NOMO-1 treated with dmso at 0.1 percent for 144 hours (cell line): ENCODE measurements around the gene DCLK1.

Experiments
- DNase-seq: peaks from one replicate; lab custom pipeline; 2025; ENCODE audit not compliant: unreplicated experiment; lab: John Stamatoyannopoulos, UW

DCLK1 gene

DNA sequence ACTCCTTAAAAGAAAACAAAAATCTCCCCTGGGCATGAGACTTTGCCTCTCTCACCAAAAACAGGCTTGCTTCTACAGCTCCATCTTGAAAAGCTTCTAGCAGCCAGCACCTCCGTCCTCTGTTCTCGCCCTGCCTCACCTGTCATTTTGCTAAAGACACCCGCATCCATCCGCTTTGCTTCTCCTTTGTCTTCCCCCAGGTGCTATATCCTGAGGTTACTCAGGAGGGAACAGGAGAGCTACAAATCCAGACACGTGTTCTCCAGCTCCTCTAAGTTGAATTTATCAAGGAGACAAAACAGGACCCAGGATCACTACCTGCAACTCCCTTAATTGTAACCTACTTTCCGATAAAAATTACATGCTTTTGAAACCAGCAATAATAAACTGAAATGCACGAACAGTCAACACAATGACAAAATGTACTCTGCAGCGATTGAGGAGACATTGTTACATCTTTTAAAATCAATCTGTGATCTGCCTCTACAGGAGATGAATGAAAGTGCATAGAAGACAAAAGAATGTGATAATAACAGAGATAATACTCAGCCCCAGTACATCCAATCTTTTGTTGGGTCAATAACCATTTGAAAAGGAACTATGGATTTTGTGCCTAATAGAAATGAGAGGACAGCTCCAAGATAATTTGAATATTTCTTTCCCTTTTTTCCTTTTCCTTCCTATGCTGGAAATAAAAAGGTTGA is 221.2 kb downstream of the DCLK1 start:
- DNase-seq = no peak

DNA sequence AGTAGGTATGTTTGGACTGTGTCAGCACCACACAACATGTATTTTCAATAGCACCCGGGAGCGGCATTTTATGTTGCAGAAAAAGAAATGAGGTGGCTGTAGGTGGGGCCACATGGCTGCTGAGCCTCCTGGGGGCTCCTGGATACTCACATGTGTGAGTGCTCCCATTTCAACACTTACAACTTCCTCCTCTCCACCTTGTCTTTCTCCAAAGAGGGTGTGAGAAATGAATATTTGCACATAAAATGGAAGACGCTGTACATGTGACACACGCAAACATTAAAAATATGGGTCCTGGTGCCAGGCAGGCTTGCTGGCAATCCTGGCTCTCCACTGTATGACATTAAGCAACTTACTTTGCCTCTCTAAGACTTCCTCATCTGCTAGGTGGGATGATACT is 222.1 kb downstream of the DCLK1 start:
- no peak for DNase-seq

DNA sequence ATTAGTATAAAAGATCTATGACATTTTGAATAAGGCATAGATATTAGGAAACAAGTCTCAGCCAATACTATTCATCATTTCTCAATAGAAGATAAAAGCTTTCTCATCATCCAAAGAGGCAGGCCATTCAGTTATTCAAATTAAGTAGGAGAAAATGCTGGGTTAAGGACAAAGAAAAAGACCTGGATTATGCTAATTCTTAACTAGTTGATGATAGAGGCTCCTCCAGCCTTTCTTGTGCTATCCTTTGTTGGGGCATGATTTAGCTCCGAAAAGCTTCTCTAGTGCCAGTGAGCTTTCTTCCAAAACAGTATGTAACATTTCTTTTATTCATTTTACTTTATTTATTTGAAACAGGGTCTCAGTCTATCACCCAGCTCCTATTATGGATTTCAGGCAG is 223.0 kb downstream of the DCLK1 start:
- DNase-seq = no peak

DNA sequence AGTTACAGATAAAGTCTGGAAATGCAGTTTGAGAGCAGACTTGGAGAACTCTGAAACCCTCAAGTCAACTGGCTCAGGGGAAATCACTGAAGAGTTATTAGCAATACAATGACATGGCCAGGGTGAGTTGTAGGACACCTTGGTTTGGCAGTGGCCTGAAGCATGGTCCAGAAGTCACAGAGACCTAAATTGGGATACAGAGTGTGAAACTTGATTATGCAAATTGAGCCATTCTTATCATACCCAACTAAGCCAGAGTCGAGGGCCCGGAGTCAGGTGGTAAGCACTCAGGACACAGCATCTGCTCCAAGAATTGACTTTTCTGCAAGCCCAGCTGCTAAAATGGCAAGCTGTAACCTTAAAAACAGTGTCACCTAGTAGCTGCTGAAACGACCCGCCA is 224.5 kb downstream of the DCLK1 start:
- DNase-seq = no peak

DNA sequence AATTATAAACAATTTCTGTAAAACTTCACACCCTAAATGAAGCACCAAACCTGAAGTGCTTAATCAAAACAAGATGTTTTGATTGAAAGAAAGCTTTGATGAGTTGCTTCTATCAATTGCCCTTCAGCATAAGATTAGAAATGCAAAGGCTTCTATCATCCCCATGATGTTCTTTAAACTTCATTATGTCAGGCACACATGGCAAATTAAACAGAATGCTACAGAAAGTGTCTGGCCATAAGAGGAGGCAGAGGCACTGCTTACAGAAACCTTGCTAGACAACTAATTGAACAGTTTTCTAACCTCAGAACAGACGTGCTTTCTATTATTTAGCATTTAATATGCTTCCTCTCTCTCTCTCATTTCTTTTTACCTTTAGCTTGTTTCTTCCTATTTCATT is 228.1 kb downstream of the DCLK1 start:
- DNase-seq = no peak

DNA sequence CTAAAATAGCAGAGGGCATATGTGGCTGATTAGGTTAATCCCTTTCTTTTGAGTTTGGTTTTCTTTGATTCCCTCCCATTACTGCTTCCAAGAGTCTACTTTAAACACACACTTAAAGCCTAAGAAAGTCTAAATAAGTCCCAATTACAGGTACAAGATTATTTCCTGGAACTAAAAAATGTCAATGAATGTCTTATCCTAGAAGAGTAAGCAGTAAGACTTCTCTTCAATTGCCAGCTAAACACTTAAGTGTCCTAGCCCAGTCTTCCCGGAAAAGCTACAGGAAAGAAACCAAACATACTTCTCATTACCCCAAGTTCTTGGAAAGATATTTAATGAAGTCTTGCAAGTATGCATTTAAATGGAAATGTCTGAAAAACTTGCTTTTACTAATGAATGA is 233.1 kb downstream of the DCLK1 start:
- DNase-seq = no peak

DNA sequence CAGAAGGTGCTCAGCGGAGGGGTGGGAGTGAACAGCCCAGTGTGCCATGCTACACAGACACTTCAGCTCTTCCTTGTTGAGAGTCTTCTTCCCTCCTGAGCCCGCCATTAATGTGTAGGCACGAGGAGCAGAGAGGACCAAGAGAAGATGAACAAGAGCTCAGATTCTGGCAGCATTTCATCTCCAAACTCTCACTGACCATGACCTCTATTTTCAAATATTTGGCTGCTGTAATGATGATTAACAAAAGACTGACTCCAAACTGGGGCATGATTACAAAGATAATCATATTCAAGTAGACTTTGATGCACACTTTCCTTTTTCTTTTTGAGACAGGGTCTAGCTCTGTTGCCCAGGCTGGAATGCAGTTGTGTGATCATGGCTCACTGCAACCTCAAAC is 236.5 kb downstream of the DCLK1 start:
- DNase-seq = no peak

DNA sequence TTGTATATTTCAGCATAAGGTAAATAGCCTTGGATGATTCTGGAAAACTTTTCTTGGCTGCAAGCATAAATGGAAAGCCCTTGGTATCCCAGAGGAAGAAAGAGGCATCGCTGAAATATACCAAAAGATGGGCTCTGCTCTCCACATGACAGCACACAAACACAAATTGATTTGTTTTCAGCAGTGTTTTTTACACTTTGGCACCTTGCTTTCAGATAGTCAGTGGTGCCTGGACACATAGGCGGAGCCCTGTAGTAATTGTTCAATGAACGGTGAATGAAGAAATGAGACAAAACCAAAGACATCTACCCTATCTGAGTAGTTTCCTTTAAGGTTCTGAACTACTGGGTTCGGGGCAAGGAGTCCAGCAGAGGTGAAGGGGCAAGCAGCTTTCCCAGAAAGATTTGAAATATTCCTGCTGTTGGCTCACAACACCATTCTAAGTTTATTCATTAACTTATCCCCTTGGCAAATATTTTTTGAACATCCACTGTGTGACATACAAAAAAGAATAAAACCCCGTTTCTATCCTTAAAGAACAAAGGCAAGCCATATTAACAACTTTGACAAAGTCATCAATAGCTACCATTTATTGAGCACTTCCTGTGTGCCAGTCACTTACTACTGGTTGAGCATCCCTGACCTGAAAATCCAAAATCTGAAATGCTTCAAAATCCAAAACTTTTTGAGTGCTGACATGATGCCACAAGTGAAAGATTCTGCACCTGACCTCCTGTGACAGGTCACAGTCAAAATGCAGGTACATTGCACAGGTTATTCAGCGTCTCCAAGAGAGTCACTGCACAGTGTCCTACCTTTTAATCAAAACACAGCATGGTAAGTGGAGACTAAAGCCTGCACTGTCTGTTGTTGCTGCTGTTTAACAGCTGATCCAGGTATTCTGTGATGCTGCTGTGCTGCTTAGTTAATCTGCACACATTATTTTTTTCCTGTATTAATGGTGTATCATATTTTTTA is 238.1 kb downstream of the DCLK1 start:
- DNase-seq = no peak

DNA sequence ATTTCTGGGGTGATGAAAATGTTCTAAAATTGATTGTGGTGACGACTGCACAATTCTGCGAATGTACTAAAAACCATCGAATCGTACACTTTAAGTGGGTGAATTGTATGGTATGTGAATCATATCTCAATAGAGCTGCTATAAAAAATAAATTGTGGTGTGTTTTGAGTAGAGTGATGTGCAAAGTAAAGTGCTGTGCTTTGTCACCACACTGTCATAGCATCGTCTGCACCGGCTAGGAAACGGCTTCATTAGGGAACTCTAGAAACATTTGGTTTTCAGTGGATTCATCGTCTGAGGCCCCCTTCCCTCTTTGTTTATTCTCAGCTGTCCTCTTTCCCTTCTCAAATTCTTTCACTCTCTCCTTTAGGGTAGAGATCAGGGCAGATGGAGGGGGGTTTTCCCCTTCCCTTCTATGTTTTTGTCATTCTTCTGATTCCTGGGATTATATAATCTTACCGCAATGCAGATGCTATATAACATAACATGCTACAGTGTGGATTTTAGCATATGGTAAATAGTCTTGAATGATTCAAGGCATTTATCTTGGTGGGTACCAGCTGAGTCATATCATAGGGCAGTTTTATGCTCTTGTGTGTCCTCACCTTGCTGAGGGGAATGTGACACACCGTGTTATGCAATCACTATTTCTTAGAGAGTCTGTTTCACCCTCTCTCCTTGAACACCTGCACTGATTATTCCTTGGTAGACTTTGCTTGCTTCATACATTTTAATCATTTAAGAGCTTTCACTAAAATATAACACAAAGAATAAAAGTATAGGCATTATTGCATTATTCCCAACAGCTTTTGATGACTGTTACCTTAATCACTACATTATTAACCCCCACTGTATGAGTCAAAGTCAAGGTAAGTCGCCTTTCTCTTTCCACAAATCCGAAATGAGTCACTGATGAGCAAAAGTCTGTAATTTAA is 239.4 kb downstream of the DCLK1 start:
- no peak for DNase-seq

DNA sequence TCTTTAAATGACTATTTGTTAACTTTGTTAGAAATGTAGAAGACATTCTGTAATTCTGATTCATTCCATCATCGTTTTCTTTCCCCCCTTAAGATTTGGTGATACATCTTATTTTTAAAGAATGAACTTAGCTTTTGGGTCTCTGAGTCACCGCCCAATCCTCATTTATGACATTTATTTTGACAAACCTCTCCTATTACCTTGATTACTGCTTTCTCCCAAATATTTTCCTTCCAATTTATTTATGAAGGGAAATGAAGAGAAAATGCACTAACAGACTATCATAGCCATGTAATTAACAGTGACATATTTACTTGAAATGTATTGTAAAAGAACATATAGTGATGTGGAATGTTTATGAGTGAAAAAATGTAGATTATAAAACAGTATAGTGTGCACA is 241.6 kb downstream of the DCLK1 start:
- DNase-seq = no peak

DNA sequence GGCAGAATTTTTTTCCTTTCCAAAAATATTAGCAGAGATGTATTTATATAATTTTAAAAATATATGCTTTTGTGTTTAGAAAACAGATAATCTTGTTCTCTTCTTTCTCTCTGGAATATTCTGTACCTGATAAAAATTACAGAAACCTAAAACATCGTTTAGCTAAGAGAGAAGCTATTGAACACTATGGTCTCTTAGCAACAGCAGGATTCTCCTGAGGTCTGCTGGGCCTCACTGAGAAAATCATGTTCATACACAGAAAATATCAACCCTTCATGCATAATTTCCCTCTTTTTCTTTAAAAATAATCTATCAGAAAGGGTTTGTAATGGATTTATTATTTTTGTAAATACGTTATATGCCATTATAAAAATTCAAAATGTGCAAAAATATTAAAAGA is 242.2 kb downstream of the DCLK1 start:
- no peak for DNase-seq

DNA sequence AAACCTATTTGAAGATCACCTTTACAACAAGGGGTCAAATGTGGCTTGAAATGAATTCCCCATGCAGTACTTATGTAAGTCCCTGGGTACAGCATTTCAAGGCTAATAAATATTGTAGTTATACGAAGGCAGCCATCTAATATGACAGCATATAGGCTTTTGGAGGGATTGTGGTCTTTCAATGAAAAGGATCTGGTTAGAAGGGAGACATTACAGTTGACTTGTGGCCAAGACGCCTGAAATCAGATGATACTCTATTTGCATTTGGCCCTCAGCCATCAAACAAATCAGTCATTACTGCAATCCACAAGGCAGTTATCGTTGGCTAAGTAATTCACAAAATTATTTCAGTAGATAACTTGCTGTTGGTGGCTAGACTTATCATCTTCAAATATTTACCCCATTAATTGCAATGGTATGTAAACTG is 242.7 kb downstream of the DCLK1 start:
- no peak for DNase-seq

DNA sequence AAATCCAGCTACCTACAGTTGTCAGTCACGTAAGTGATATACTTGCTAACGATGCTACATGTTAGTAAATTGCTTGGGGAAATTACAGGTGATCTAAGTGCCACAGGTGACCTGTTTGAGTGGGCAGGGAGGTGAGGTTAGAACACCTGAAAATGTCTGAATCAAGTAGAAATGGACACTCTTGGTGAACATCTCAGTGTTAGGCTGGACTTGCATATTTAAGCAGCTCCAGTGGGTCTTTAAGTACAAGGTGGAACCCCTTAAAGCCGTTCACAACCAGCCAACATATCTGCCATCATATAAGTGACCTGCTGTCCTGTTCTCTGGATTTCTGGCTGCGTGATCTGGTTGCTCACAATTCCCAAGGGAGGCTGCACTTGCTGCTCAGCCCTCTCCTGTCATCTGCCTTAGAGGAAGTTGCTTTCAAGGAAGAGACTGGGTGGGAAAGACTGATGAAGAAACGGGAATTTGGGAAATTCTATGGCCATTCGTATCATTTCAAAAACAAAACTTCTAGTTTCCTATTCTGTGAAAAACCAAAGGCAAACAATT is 244.0 kb downstream of the DCLK1 start:
- no peak for DNase-seq

DNA sequence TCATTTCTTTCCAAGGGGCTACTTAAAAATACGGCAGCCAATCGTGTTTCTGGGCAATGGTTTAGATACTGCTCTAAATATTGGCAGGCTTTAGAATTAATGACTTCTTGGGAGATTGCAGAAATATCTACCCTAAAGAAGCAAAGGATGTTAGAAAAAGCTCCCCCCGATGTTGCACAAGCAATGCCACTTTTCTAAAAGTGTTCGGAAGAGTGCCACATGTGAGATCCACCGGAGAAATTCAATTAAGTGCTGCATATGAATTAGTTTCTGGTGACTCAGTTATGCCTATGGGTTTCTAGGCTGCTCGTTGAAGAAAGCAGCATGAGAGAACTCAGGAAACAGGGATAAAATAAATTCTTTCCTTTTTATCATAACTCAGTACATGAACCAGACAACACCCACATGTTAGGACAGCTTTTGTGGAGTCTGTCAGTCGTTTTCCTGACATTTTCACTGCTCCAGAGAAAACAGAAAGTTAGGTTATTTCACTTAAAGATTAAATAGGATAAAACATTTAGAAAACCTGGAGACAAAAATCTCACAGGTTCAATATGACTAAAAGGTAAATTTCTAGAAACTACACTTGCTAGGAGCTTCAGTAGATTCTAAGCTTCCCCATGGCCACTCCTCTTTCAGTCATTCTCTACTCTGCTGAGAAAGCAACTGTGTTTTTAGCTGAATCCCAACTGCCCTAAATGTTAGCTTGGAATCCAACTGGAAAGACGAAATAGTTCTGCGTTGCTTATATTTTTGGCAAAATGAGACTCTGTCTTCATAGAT is 244.7 kb downstream of the DCLK1 start:
- DNase-seq = no peak

DNA sequence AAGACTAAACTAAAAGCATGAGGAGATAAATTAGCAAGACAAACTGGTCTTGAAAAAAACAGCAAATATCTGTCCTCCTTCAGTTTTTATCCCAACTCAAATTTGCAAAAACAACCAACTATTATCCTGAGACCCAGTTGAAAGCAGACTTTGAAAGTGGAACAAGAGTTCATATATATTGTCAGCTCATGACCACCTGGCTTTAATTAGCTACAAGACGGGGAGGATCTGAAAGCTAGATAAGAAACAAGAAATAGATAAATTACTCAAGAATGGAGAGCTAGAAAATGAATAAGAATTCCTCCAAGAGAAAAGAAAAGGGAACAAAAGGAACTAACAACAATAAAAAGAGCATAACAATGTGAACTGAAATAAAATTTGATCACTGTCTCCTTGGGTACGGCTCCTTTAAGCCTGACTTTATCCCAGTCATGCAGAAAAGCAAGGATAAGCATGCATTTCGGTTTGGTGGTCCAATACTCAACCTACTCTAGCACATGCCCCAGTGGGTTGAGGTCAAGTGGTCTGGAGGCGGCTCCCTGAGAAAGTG is 246.9 kb downstream of the DCLK1 start:
- DNase-seq = no peak

DNA sequence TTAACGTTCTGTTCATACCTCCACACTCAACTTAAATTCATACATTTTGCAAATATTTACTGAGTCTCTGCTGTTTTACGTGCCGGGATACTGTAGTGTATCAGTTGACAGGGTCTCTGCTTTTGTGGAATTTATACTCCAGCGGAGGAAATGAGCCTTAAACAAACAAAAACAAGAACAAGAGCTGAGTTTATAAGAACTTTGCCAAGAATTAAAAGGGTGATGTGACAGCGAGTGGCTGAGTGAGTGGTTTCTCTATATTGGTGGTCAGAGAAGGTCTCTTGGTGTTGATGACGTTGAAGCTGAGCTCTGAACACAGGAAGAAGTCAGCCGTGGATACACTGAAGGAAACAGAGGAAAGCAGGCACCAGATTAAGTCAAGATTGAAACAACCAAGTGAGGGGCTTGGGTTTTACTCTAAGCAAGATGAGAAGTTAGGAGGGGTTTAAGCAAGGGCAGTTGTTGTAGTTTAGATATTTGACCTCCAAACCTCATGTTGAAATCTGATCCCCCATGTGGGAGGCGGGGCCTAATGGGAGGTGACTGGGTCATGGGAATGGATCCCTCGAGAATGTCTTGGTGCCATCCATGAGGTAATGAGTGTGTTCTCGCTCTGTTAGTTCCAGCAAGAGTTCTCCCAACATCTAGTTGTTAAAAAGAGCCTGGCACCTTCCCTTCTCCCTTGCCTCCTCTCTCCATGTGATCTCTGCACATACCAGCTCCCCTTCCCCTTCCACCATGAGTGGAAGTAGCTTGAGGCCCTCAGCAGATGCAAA is 248.3 kb downstream of the DCLK1 start:
- DNase-seq = no peak

DNA sequence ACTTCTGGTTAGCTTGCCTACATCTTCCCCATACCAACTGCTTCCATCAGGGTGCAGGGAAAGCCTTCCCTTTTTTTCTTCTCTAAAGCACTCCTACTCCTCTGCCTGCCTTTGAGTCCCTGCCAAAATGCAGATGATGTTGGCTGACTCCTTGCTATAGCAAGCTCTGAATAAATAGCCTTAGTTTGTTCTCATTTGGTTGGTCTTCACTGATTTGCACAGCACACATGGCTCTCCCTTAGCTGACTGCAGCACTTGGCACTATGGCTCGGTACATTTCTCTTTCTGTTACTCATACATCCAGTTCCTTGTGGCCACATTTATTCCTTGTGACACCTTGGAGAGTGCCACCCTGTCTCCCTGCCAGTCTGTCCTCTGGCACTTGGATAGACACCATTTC is 249.8 kb downstream of the DCLK1 start:
- no peak for DNase-seq

DNA sequence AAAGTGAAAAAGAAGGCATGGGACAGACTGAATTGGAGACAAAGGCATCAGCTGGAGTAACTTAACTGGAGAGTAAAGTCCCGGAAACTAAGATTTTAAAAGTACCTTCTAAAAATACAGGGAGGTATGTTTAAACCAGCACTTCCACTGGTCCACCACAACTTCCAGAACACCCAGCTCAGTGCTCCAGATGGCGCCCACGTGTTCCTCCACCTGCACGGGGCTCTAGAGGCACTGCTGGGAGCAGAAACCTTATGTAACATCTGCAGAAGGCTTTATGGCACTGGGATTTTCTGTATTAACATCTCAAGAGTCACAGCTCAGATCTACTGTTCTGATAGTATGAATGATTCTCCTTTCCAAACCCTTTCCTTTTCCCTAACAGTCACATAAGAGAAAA is 252.1 kb downstream of the DCLK1 start:
- no peak for DNase-seq

DNA sequence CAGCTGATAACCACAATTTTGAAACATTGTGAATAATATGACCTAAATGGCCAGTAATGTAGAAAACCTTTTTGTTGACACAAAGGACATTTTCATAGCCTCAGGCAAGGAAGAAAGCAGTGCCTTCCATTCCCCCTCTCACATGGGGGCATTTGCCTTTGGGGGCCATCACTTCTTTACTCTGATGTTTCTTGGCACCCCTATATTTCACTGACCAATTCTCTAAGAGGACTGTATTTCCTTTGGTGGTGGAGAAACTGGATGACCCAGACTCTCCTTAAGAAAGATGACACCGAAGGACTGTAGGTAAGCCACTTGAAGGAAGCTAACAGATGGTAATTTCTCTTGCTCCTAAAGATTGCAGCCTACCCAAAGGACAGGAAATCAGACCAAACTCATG is 254.6 kb downstream of the DCLK1 start:
- DNase-seq = no peak
